Muscle layer of duodenum (tissue), 2 donors: ENCODE data around the gene SUV39H2.

ENCODE experiments used
- H3K27ac ChIP-seq: one replicate; pipeline ENCODE4 v1.7.0; 2013; ENCODE audit warnings: mild to moderate bottlenecking, low read length
- H3K27me3 ChIP-seq: one replicate; pipeline ENCODE4 v1.7.0; 2013; ENCODE audit warnings: low read depth, mild to moderate bottlenecking, control low read depth, low read length
- H3K36me3 ChIP-seq, 2 donors: one replicate each; pipeline ENCODE4 v1.7.0; 2013; ENCODE audit warnings: low read length in 2 of 2, control low read depth in 1 of 2, mild to moderate bottlenecking in 1 of 2; ENCODE audit not compliant: insufficient read depth in 2 of 2, control insufficient read depth in 1 of 2
- H3K4me1 ChIP-seq, 2 donors: one replicate each; pipeline ENCODE4 v1.7.0; 2013; ENCODE audit warnings: low read length in 2 of 2, mild to moderate bottlenecking in 2 of 2, control low read depth in 1 of 2, moderate library complexity in 1 of 2; ENCODE audit not compliant: insufficient read depth in 2 of 2, control insufficient read depth in 1 of 2
- H3K4me3 ChIP-seq, 2 donors: one replicate each; pipeline ENCODE4 v1.7.0; 2013; ENCODE audit warnings: low read length in 2 of 2, low read depth in 1 of 2, mild to moderate bottlenecking in 1 of 2
- H3K9me3 ChIP-seq, 2 donors: one replicate each; pipeline ENCODE4 v1.7.0; 2013; ENCODE audit warnings: low read length in 2 of 2, control low read depth in 1 of 2, mild to moderate bottlenecking in 1 of 2; ENCODE audit not compliant: control insufficient read depth in 1 of 2
- donor health status: healthy.

SUV39H2 gene

GRCh38 chr10:14909101-14909500 lies 30.4 kb downstream of the SUV39H2 start:
- no peak overlapping the region for H3K4me3 ChIP-seq
- no peaks in the 10 kb centered on the region for H3K9me3 ChIP-seq
- H3K27ac ChIP-seq: no peak overlapping the region
- H3K36me3 ChIP-seq: peaks cover 34 to 40% of the 10 kb centered on the region in 2 donors
- no peaks in the 10 kb centered on the region for H3K27me3 ChIP-seq
- H3K4me1 ChIP-seq: no peaks in the 10 kb centered on the region

- Histone ChIP-seq H3K36me3 (peaks cover 38 to 56% of the 10 kb centered on the region in 2 donors), H3K27ac (no peak overlapping the region), H3K27me3 (no peaks in the 10 kb centered on the region), H3K4me1 (no peaks in the 10 kb centered on the region), H3K9me3 (peaks cover under 1 to 1% of the 10 kb centered on the region in 2 donors), H3K4me3 (no peak overlapping the region)
Observed at GRCh38 chr10:14910953-14911352, 32.3 kb downstream of the SUV39H2 start.

- Histone ChIP-seq H3K9me3 (peaks cover 7 to 9% of the 10 kb centered on the region in 2 donors), H3K4me1 (no peaks in the 10 kb centered on the region), H3K27ac (no peak overlapping the region), H3K36me3 (peaks cover 46 to 64% of the 10 kb centered on the region in 2 donors), H3K4me3 (no peak overlapping the region), H3K27me3 (no peaks in the 10 kb centered on the region)
Observed at GRCh38 chr10:14911801-14912200, 33.1 kb downstream of the SUV39H2 start.

- Histone ChIP-seq H3K27ac (no peak overlapping the region), H3K36me3 (peaks cover 50 to 74% of the 10 kb centered on the region in 2 donors), H3K4me1 (no peaks in the 10 kb centered on the region), H3K27me3 (no peaks in the 10 kb centered on the region), H3K4me3 (no peak overlapping the region), H3K9me3 (peaks cover 13 to 23% of the 10 kb centered on the region in 2 donors)
Observed at GRCh38 chr10:14916600-14916999, 37.9 kb downstream of the SUV39H2 start.

GRCh38 chr10:14917827-14918226 lies 39.2 kb downstream of the SUV39H2 start:
- no peak overlapping the region for H3K27ac ChIP-seq
- H3K27me3 ChIP-seq: no peaks in the 10 kb centered on the region
- peaks cover 13 to 23% of the 10 kb centered on the region in 2 donors for H3K9me3 ChIP-seq
- H3K4me1 ChIP-seq: no peaks in the 10 kb centered on the region
- H3K36me3 ChIP-seq: peaks cover 60 to 85% of the 10 kb centered on the region in 2 donors
- H3K4me3 ChIP-seq: peak overlapping the region in 1 of 2 donors; percentile 18

- no peak overlapping the region for H3K4me3 ChIP-seq
- H3K4me1 ChIP-seq: no peaks in the 10 kb centered on the region
- peaks cover 13 to 23% of the 10 kb centered on the region in 2 donors for H3K9me3 ChIP-seq
- no peak overlapping the region for H3K27ac ChIP-seq
- no peaks in the 10 kb centered on the region for H3K27me3 ChIP-seq
- peaks cover 69 to 90% of the 10 kb centered on the region in 2 donors for H3K36me3 ChIP-seq
Observed at GRCh38 chr10:14918964-14919363, 40.3 kb downstream of the SUV39H2 start.

- H3K9me3 ChIP-seq: no peaks in the 10 kb centered on the region
- no peaks in the 10 kb centered on the region for H3K27me3 ChIP-seq
- no peaks in the 10 kb centered on the region for H3K4me1 ChIP-seq
- no peak overlapping the region for H3K4me3 ChIP-seq
- H3K27ac ChIP-seq: no peak overlapping the region
- H3K36me3 ChIP-seq: peaks cover 52 to 68% of the 10 kb centered on the region in 2 donors
Observed at GRCh38 chr10:14924013-14924412, 45.3 kb downstream of the SUV39H2 start.

- Histone ChIP-seq H3K4me1 (no peaks in the 10 kb centered on the region), H3K27me3 (no peaks in the 10 kb centered on the region), H3K36me3 (peaks cover 41 to 63% of the 10 kb centered on the region in 2 donors)
Observed at GRCh38 chr10:14925268-14925667, 46.6 kb downstream of the SUV39H2 start.

GRCh38 chr10:14926061-14926470 lies 47.4 kb downstream of the SUV39H2 start:
- no peak overlapping the region for H3K4me3 ChIP-seq
- H3K4me1 ChIP-seq: no peaks in the 10 kb centered on the region
- peaks cover 45 to 65% of the 10 kb centered on the region in 2 donors for H3K36me3 ChIP-seq
- no peaks in the 10 kb centered on the region for H3K27me3 ChIP-seq
- H3K9me3 ChIP-seq: no peaks in the 10 kb centered on the region
- H3K27ac ChIP-seq: no peak overlapping the region

More at GRCh38 chr10:14925268-14925667, 46.6 kb downstream of the SUV39H2 start:
- no peak overlapping the region for H3K4me3 ChIP-seq
- no peak overlapping the region for H3K27ac ChIP-seq
- H3K9me3 ChIP-seq: no peaks in the 10 kb centered on the region

GRCh38 chr10:14926722-14927416 lies 48.2 kb downstream of the SUV39H2 start:
- no peaks in the 10 kb centered on the region for H3K4me1 ChIP-seq
- H3K27me3 ChIP-seq: no peaks in the 10 kb centered on the region
- peaks cover 39 to 66% of the 10 kb centered on the region in 2 donors for H3K36me3 ChIP-seq
- no peaks in the 10 kb centered on the region for H3K9me3 ChIP-seq
- no peak overlapping the region for H3K4me3 ChIP-seq
- no peak overlapping the region for H3K27ac ChIP-seq

- Histone ChIP-seq H3K36me3 (peaks cover 27 to 71% of the 10 kb centered on the region in 2 donors), H3K27ac (no peak overlapping the region), H3K4me1 (no peaks in the 10 kb centered on the region), H3K4me3 (no peak overlapping the region), H3K27me3 (no peaks in the 10 kb centered on the region), H3K9me3 (no peaks in the 10 kb centered on the region)
Observed at GRCh38 chr10:14930610-14931009, 51.9 kb downstream of the SUV39H2 start.

GRCh38 chr10:14936584-14936983 lies 57.9 kb downstream of the SUV39H2 start:
- H3K27me3 ChIP-seq: no peaks in the 10 kb centered on the region
- no peaks in the 10 kb centered on the region for H3K4me1 ChIP-seq
- peaks cover 11 to 42% of the 10 kb centered on the region in 2 donors for H3K36me3 ChIP-seq
- H3K4me3 ChIP-seq: no peak overlapping the region
- no peak overlapping the region for H3K27ac ChIP-seq
- H3K9me3 ChIP-seq: no peaks in the 10 kb centered on the region
